ENCODE measurements around the gene ENAH.

The ENAH gene

DNA sequence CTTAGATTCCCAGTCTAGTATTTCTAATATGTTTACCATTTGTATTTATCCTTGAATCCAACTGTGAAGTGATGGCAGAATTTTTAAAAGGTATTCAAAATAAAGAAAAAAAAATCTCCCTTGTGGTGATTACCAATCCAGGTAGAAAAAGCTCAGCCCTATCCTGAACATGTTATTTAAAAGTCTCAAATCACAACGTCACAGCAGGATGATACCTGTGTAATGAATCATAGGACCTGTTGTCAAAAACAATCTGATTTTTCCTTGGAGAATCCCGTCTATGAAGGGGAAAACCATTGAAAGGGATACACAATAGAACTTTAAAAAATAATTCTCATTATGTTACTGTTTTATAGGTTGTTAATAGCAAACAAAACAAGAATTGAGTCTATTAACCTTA lies 148.1 kb downstream of the ENAH start:
- DNase-seq (ENCODE audit: low read depth in 2 of 2, low spot score in 1 of 2) = no peak

DNA sequence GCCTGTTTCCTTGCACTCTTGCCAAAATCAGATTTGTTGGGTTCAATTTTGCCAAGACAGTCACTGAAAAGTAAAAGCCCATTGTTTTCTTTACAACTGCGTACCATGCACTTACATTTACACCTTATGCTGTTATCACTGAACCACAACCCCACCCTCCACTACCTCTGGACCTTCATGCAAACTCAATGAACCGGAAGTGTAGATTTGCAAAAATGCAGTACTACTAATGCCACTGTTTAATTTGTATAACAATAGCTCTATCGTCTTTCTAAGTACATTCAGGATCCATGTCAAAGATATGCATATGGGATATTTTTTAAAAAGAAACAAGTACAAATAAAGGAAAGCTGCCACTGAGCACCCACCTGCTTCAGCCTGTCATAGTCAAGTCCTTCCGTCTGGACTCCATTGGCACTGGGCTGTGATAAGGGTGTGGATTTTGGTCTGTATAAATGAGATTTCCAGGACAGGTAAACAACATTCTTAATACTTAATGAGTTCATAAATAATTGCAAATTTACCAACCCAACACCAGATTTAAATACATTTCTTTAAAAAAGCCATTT lies 152.2 kb downstream of the ENAH start:
- no peak for DNase-seq (ENCODE audit: low read depth in 2 of 2, low spot score in 1 of 2)

DNA sequence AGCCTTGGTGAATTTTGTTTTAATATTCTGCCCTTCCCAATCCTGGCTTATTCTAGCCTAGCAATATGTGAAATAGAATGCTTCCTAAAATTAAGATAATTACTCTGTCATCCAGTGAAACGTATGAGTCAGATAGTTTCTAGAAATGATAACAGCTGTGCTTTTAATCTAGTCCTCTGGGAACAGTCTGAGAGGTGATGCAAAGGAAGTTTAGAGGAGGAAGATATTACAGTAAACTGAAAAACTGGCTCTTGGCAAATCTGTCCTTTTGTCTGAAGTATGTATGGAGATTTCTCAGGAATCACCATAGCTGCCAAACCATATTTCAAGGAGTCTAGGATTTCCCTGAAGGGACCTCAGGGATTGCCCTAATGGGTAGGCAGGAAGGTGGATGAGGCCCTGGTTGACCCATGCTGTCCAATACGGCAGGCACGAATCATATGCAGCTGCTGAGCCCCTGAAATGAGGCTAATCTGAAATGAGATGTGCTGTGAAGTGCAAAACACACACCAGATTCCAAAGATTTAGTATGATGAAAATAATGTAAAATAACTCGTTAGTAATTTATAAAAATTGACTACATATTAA lies 154.3 kb downstream of the ENAH start:
- DNase-seq (ENCODE audit: low read depth in 2 of 2, low spot score in 1 of 2) = no peak

DNA sequence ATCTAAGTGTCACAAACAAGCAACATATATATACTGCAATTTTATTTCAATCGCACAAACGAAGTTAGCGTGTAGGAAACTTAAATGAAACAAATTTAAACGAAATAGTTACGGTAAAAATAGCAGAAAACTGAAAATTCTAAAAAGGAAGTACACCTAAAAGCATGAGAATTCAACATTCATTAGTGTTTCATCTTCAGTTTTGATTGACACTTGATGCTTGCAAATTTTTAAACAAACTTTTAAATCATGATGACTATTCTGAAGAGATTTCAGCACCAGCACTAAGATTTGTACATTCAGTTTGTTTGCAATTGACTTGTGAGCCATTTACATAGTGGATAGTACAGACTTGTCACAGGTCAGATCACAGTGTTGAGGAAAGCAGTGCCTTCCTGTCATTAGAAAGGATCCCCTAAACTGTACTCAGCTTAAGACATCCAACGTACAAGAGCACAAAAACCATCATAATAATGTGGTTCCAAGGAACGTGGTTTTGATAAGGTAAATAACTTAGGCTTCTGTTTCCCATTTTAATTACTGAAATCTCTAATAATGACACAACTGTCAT lies 158.0 kb downstream of the ENAH start:
- DNase-seq (ENCODE audit: low read depth in 2 of 2, low spot score in 1 of 2) = no peak

DNA sequence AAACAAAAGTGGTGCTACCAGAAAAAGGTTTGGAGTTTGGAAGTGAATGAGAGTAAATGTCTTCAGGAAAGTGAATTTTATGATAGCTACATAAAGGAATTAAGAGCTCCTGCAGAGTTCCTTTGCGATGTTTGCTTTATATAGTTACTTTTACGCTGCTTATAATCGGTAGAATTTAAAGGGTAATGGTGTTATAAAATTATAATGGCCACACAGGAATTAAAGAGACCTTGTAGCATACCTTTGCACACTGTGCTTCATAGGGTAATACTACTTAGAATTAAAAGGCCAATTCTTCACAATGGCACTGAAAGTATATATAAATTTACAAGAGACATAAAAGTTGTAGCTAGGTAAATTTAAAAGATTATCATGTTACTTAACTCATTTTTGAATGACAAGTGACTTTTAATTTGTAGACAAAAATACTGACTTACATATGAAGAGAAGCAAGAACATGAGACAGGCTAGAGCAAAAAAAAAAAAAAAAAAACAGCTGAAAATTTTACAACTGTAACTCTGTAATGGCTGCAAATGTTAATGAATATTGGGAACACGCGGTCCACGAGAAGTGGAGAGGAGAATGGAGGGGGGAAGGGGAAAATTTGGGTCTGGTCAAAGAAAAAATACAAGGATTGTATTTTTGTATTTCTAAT lies 159.2 kb downstream of the ENAH start:
- DNase-seq (ENCODE audit: low read depth in 2 of 2, low spot score in 1 of 2) = no peak

DNA sequence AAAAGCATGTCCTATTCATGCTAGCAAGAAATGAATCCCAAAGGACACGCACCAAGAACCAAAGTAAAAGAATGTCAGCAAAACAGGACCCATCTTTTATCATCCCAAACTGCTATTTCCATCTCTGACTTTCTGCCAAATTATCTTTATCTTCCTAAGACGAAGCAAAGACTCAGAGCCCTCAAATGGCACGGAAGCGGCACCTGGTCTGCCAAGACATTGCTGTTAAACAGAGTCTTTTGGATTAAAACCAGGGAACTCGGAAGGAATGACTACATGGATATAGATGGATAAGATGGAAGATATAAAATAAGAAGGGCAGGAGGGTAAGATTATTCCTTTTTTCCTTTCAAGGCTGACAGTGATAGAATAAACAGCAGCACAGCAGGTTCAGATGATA lies 164.2 kb downstream of the ENAH start:
- DNase-seq (ENCODE audit: low read depth in 2 of 2, low spot score in 1 of 2) = no peak

DNA sequence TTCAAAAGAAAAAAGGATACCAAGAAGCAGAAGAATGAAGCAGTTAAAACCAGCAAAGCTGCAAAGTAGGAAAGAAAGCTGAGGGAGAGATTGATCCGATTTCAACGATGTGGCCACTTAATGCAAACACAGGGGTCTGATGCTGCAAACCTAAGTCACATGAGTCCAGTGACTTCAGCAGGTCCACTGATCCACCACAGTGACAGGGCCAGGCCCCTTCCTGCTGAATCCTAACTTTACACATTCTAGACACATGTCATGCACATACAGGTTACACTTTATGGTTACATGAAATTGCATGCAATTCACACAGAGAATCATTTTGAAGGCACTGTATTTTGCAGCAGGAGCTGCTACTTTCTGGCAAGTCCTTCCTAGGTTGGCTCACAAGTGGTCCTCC lies 166.1 kb downstream of the ENAH start:
- DNase-seq (ENCODE audit: low read depth in 2 of 2, low spot score in 1 of 2) = no peak

DNA sequence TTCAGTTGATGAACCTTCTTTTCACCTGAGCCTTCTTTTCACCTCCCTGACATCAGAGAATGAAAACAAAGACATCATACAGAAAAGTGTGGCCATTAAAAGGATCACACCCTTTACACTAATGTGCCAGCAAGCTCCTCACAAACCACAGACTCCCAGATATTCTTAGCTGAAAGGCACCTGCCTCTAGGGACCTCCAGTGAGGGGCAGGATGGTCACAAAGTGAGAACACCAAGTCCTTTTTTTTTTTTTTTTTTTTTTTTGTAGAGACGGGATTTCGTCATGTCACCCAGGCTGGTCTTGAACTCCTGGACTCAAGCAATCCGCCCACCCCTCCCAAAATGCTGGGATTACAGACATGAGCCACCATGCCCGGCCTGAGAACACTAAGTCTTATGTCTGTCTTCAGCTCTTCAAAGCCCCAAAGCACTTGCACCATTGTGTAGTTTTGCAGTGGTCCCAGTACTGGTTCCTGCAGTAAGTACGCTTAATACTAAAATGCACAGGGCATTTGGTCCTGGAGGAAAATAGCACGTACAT lies 166.9 kb downstream of the ENAH start:
- DNase-seq (ENCODE audit: low read depth in 2 of 2, low spot score in 1 of 2) = no peak

DNA sequence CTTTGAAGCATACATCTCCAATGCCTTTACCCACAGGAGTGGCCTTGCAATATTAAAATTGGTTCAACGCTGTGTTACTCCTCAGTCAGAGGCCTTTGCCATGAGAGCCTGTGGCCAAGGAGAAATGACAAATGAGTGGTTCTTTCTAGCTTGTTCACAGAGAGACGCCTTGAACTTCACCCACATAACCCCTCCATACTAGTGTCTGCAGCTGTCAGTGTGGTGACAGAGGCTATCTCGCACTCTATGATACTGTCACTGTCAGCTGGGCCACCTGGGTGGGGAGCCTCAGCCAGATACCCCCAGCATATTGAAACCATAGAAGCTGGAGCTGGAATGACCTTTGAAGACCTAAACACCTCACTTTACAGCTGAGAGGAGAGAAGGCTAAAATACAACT lies 167.7 kb downstream of the ENAH start:
- DNase-seq (ENCODE audit: low read depth in 2 of 2, low spot score in 1 of 2) = no peak

DNA sequence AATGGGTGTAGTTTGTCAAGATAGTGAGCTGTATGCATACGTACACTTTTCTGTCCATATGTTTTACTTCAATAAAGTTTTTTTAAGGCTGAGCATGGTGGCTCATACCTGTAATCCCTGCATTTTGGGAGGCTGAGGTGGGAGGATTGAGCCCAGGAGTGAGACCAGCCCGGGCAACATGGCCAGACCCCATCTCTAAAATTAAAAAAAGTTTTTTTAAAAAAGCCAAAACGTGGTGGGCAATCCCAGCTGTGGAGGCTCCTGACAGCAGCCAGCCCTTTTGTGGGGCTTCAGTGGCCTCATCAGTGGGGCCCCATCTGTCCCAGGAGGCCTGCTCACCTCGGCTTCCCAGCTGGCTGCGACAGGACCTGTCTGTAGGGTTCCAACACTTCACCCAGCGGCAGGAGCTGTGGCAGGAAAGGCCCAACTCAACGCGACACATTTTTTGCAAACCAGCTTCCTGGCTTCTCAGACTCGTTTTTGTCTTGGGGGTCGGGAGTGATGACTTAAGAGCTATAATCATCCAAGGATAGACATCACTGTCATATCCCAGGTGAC lies 168.2 kb downstream of the ENAH start:
- no peak for DNase-seq (ENCODE audit: low read depth in 2 of 2, low spot score in 1 of 2)

DNA sequence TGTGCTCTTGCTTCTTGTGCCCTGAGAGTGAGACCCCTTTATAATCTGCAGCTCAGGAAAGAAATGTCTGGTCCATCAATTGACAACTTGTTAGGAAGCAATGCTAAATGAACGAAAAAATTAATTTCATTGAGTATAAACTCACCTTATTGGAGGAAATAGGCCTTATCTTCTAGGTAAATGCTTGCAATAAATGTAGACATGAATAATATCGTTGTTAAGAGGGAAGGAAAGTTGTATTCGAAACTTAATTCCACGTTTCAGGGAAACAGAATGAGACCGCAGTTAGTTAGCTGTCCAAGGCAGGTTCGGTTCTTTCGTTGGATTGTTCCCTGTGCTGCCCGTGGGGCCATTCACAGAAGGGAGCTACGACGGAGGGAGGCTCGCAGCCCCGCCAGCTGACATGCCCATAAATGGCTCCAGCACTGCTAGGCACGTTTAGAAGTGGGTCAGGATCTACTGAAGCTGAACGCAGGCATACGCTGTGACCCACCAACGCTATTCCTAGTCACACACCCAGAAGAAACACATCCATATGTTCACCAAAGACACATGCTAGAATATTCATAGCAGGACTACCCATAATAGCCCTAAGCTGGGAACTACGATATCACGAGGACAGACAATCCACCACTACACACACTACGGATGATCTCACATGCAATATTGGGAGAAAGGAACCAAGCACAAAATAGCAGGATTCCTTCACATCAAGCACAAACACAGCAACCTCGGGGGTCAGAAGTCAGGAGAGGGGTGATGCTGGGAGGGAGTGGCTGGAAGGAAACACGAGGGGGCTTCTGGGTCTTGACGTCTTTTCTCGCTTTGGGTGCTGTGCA lies 168.9 kb downstream of the ENAH start:
- DNase-seq (ENCODE audit: low read depth in 2 of 2, low spot score in 1 of 2) = no peak

DNA sequence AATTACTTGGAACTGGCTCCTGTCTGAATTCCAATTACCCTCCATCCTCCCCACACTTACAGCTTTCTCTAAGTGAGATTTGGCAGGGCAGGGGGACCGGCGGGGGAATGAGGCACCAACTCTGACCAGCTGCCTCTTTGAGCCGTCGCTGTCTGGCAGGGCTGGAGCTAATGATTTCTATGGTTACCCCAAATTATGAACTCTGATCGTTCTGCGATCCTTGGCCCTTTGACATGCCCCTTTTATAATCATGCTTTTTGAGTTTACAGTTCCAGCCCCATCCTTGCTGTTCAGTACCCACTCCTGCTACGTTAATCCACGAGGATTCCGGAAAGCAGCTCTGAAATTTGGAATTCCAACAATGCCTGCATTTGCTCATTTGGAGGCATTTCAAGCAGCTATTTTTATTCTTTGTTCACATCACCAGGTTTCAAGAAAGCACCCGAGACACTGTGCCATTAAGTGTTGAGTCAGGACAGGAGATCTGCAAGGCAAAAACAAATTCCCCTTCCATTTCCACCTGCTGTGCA lies 170.4 kb downstream of the ENAH start:
- no peak for DNase-seq (ENCODE audit: low read depth in 2 of 2, low spot score in 1 of 2)

DNA sequence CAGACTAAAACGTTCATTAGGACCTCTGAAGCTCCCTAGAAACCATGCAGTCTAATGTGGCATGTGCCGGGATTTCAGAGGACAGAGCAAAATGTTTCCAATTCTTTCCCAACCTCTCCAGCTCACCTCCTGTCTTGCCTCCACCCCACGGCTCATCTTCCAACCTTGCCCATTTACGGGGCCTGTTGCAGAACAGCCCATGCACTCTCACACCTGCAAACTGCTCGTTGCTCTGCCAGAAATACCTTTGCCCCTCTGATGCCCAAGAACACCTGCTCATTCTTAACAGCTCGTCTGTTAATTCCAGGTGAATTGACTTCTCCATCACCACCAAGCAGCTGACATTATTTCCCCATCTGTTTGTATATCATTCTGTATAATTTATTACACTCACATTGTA lies 171.2 kb downstream of the ENAH start:
- no peak for DNase-seq (ENCODE audit: low read depth in 2 of 2, low spot score in 1 of 2)

DNA sequence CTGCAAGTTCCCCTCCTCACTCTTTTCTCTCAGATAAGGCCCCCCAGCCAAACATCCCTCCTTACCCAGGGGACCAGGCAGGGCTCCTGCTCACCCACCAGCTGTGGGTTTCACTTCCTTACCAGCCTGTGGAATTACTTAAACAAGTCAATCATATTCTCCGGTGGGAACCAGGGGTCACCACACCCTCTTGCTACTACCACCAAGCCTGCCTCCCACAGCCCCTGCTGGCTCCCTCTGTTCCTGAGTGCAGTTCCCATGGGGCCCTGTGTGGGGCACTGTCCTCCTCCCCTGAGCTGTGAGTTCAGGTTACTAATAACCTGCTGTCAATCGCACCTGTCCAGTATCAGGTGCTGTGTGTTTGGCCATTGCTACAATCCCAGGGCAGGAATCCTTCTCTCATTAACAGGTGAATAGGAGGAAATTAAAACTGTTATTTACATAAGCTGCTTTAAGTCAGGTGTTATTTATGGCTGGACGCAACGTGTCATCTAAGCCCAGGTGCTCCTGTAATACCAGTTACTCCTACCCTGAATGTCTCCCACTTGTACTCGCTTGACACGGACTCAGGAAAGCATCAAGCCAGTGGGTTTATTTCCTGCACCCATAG lies 172.0 kb downstream of the ENAH start:
- no peak for DNase-seq (ENCODE audit: low read depth in 2 of 2, low spot score in 1 of 2)

DNA sequence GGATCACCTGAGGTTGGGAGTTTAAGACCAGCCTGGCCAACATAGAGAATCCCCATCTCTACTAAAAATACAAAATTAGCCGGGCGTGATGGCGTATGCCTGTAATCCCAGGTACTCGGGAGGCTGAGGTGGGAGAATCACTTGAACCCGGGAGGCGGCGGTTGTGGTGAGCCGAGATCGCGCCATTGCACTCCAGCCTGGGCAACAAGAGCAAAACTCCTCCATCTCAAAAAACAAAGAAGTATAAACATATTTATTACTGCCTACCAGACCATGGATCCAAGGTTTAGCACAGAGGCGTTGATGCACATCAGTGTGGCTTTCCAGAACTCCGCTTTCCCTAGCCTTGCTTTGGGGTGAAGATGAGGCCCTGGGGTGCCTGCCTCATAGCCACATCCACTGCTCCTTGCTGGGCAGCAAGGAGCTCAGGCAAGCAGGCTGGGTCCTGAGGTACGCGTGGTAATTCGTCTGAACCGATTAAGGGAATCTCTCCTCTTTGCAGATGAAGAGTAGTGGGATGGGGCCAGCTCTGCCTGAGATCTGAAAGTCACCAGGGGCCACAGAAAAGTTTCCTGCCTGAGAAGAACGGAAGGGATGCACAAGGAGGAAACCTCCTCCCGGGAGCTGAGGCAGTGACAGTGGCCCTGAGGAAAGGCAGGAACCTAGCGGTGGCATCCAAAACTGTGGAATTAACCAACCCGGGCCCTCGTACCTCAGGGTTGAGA lies 172.8 kb downstream of the ENAH start:
- DNase-seq (ENCODE audit: low read depth in 2 of 2, low spot score in 1 of 2) = no peak

DNA sequence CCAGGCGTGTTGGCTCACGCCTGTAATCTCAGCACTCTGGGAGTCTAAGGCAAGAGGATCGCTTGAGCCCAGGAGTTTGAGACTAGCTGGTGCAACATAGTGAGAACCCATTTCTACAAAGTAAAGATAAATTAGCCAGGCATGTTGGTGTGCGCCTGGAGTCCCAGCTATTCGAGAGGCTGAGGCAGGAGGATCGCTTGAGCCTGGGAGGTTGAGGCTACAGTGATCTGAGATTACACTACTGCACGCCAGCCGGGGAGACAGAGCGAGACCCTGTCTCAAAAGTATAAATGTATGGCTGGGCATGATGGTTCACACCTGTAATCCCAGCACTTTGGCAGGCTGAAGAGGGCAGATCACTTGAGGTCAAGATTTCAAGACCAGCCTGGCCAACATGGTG lies 173.6 kb downstream of the ENAH start:
- DNase-seq (ENCODE audit: low read depth in 2 of 2, low spot score in 1 of 2) = no peak

DNA sequence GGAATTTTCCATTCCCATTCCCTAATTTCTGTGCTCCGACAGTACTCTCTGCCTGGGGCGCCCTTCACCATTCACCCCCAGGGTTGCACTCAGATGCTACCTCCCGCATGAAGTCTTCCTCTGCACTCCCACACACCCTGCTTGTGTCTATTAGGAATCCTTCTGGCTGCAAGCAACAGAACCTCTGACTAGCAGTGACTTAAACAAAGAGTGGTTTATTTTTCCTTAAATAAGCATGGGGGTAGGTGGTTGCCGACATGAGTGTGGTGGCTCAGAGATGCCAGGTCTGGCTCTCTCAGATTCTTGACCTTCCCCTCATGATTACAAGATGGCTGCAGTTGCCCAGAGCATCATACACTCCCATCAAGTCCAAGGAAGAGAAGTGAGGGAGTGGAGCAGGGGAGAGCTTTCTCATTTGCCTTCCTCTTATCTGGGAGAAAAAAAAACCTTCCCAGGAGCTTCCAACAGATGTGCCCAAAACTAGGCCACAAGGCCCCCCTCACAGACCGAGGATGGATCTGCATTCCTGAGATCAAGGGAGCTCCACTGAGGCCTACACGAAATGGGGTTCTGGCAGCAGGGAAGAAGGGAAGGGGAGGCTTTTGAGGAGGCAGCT lies 175.5 kb downstream of the ENAH start:
- DNase-seq (ENCODE audit: low read depth in 2 of 2, low spot score in 1 of 2) = no peak

DNA sequence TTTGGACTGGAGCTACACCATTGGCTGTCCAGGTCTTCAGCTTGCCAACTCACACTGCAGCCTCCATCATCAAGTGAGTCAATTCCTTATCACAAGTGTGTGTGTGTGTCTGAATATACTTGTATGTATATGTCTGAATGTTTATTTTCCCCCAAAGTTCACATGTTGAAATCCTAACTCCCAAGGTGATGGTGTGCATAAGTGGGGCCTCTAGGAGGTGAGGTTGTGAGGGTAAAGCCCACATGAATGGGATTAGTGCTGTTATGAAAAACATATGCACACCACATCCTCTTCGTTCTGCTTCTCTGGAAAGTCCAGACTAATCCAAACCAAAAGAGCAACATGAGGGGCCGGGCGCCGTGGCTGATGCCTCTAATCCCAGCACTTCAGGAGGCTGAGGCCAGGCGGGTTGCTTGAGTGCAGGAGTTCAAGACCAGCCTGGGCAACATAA lies 176.4 kb downstream of the ENAH start:
- DNase-seq (ENCODE audit: low read depth in 2 of 2, low spot score in 1 of 2) = no peak

DNA sequence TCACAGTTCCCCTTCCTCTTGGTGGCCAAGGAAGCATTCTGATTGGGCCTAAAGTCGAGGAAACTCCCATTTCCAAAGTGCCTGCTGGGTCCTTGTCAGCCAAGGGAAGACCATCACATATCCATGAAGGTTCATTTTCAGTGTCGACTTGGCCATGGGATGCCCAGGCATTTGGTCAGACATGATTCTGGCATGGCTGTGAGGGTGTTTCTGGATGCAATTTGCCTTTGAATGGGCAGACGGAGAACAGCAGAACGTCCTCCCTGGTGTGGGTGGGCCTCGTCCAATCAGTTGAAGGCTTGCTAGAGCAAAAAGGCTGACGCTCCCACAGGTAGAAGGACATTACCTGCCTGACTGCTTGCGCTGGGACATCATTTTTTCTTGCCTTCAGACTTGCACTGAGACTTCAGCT lies 176.8 kb downstream of the ENAH start:
- no peak for DNase-seq (ENCODE audit: low read depth in 2 of 2, low spot score in 1 of 2)
